HG03442 (cell line): Measurements from ENCODE around the gene CLTA.
"Not testable (repeated sequence)": the region's sequence is repeated elsewhere in the genome, so short reads cannot be mapped to it uniquely, and the experiment has no call there.

Experiments
- ATAC-seq: cut with Tn5 transposase; IDR thresholded peaks from one replicate; pipeline ENCODE4 v1.9.1; 2021; ENCODE audit warnings: mild to moderate bottlenecking, moderate library complexity; ENCODE audit not compliant: unreplicated experiment

Gene CLTA

DNA sequence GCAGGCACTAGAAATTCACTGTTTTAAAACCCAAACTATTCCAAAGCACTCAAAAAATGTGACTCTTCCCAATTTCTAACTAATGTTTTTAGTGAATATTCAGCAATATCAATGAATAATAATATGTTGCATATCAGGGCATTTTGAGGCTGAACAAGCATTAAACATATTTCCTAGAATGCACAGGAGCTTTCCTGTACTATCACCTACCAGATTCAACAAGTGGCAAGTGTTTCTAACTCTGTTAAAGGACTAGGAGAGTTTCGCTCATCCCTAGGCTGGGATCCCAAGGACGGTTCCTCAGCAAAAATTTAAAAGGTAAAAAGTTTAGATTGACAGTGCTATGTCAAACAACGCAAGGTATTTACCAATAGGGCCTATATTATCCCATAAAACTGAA, 46.5 kb downstream of the CLTA start:
- ATAC-seq = no peak

- not testable (repeated sequence) for ATAC-seq
Observed at GRCh38 chr9:36239205-36239604, 48.5 kb downstream of the CLTA start.

DNA sequence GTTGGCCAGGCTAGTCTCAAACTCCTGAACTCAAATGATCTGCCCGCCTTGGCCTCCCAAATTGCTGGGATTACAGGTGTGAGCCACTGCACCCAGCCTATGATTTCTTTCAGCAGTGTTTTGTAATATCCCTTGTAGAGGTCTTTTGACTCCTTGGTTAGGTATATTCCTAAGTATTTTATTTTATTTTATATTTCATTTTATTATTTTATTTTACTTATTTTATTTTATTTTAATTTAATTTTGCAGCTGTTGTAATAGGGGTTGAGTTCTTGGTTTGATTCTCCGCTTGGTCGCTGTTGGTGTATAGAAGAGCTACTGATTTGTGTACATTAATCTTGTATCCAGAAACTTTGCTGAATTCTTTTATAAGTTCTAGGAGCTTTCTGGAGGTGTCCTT, 49.0 kb downstream of the CLTA start:
- not testable (repeated sequence) for ATAC-seq

DNA sequence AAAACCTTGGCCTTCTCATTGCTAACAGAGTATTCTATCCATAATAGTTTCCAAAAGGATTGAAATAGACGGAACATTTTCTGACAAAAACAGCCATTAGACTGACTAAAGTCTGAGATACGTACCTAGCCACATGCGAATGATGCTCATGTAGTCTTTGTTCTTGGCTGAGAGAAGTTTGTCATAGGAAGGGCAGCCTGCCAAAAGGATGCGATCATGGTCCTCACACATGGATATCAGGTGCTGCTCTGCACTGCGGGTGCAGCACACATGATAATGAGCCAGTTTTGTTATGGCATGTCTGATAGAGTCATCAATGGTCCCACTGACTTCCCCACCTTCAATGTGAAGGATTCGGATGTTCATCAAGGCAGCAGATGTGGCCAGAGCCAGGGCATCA, 55.2 kb downstream of the CLTA start:
- no peak for ATAC-seq

GRCh38 chr9:36247356-36247755, 56.6 kb downstream of the CLTA start:
- ATAC-seq = no peak

GRCh38 chr9:36248061-36248460, 57.3 kb downstream of the CLTA start:
- ATAC-seq = not testable (repeated sequence)

DNA sequence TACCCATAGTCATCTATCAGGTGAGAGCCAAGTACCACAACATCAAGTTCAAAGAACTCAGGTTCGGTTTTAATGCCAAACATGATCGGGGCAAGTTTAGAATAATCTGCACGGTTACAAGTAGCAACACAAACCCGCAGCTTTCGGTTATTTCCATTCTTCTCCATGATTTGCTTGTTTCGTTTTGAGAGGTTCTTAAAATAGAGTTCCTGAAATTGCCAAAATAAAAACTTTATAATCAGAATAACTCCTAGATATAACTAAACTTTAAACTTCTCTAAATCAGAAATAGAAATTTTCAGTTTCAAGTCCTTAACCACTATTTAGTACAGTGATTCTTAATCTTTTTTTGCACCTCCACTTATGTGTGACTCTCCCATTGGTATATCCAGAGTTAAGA, 58.5 kb downstream of the CLTA start:
- ATAC-seq = no peak

GRCh38 chr9:36250079-36250478, 59.4 kb downstream of the CLTA start:
- ATAC-seq = no peak

GRCh38 chr9:36251428-36251827, 60.7 kb downstream of the CLTA start:
- ATAC-seq = no peak

GRCh38 chr9:36258208-36258995, 67.7 kb downstream of the CLTA start, which contains the start of gene GNE:
GNE (minus strand) TSS chr9:36258448; CDS start chr9:36249355, 9,093 bp downstream.
- ATAC-seq = peak; percentile 88

DNA sequence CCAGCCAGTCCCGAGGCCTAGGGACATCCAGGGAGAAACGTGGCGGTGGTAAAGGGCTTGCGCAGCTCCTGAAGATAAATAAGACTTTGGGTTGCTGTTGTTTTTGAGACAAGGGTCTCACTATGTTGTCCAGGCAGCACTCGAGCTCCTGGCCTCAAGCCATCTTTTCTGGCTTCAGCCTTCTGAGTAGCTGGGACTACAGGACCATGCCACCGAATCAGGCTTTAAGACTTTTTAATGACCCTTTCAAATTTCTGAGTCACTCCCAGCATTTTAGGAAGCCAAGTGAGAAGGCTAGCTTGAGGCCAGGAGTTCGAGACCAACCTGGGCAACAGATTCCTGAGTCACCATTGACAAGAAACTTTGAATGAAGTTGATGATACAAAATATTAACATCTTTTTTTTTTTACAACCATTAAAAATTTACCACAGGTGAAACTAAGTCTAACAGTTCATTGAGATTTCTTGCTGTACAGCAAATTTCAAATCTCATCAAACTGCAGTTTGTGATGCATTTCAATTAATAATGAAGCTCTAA, 68.3 kb downstream of the CLTA start:
- ATAC-seq = no peak
